HEK293 (cell line): ENCODE data around the gene DCDC1.
A peak's percentile ranks its signal among the peaks of the same experiment; 100 is the strongest.

ENCODE experiments used
- CTCF ChIA-PET: fragments of 350-600 bp; formaldehyde crosslinking; extraction: SDS; loops from one replicate; lab custom pipeline; 2021; ENCODE audit warnings: antibody characterized with exemption; lab: Yijun Ruan, JAX
- POLR2A ChIA-PET: fragments of 300-600 bp; formaldehyde crosslinking; extraction: SDS; loops from one replicate; lab custom pipeline; 2020; ENCODE audit warnings: antibody characterized with exemption, inconsistent platforms; lab: Yijun Ruan, JAX
- H3K27ac ChIP-seq: fragments of 200-500 bp; sonication (Bioruptor generic); 2 replicates; pipeline ENCODE4 v1.5.1; 2014; ENCODE audit warnings: low read depth, low read length, control low read depth, inconsistent platforms; ENCODE audit errors: extremely low read depth
- H3K36me3 ChIP-seq, 2 experiments: fragments of 200-500 bp in 1 of 2; sonication (Bioruptor generic) in 1 of 2; 1 replicate in 1 of 2; 2 replicates in 1 of 2; pipeline ENCODE4 v1.5.1; 2014 to 2017; ENCODE audit warnings: inconsistent platforms in 2 of 2, low read length in 2 of 2; ENCODE audit not compliant: control insufficient read depth in 2 of 2, insufficient read depth in 1 of 2
- H3K4me1 ChIP-seq: fragments of 200-500 bp; sonication (Bioruptor generic); 2 replicates; pipeline ENCODE4 v1.5.1; 2014; ENCODE audit warnings: mild to moderate bottlenecking, low read length, inconsistent platforms; ENCODE audit not compliant: control insufficient read depth, insufficient read depth
- H3K4me3 ChIP-seq: 2 replicates; pipeline ENCODE4 v1.5.1; 2011; ENCODE audit warnings: low read depth, mild to moderate bottlenecking, control low read depth, low read length, moderate library complexity
- H3K9me3 ChIP-seq: fragments of 200-500 bp; sonication (Bioruptor generic); 2 replicates; pipeline ENCODE4 v1.5.1; 2014; ENCODE audit warnings: low read depth, low read length, inconsistent platforms; ENCODE audit not compliant: control insufficient read depth, insufficient read depth
- KLF8 ChIP-seq: fragments of 450-650 bp; formaldehyde crosslinking; IDR thresholded peaks from 2 replicates; pipeline ENCODE4 v1.5.1; 2016; ENCODE audit warnings: missing biosample characterization, missing genetic modification characterization
- MZF1 ChIP-seq: fragments of 450-650 bp; formaldehyde crosslinking; IDR thresholded peaks from 2 replicates; pipeline ENCODE4 v1.5.1; 2017; ENCODE audit warnings: missing biosample characterization, missing genetic modification characterization, borderline replicate concordance
- WT1 ChIP-seq: fragments of 450-650 bp; formaldehyde crosslinking; IDR thresholded peaks from 2 replicates; pipeline ENCODE4 v1.5.1; 2016; ENCODE audit warnings: missing biosample characterization, missing genetic modification characterization
- ZNF354C ChIP-seq: fragments of 450-650 bp; formaldehyde crosslinking; IDR thresholded peaks from 2 replicates; pipeline ENCODE4 v1.5.1; 2016; ENCODE audit warnings: missing biosample characterization, missing genetic modification characterization, low read depth, borderline replicate concordance
- ZNF366 ChIP-seq: fragments of 450-650 bp; formaldehyde crosslinking; conservative IDR thresholded peaks from 2 replicates; pipeline ENCODE4 v1.5.1; 2016; ENCODE audit warnings: missing biosample characterization, missing genetic modification characterization
- ZNF530 ChIP-seq: fragments of 450-650 bp; formaldehyde crosslinking; IDR thresholded peaks from 2 replicates; pipeline ENCODE4 v1.5.1; 2016; ENCODE audit warnings: low read depth, missing biosample characterization, missing genetic modification characterization
- ZNF585B ChIP-seq: fragments of 450-650 bp; formaldehyde crosslinking; IDR thresholded peaks from 2 replicates; pipeline ENCODE4 v1.5.1; 2016; ENCODE audit warnings: missing biosample characterization, missing genetic modification characterization
- TF ChIP-seq, protein P1 (sequence below): fragments of 450-650 bp; formaldehyde crosslinking; IDR thresholded peaks from 2 replicates; pipeline ENCODE4 v1.5.1; 2016; ENCODE audit warnings: missing biosample characterization, missing genetic modification characterization
- TF ChIP-seq, protein P2 (sequence below): fragments of 450-650 bp; IDR thresholded peaks from 2 replicates; pipeline ENCODE4 v1.5.1; 2018; ENCODE audit warnings: missing biosample characterization, missing genetic modification characterization
- TF ChIP-seq, protein P3 (sequence below): fragments of 450-650 bp; formaldehyde crosslinking; IDR thresholded peaks from 2 replicates; pipeline ENCODE4 v1.5.1; 2016; ENCODE audit warnings: missing biosample characterization, missing genetic modification characterization
- TF ChIP-seq, protein P4 (sequence below): fragments of 450-650 bp; formaldehyde crosslinking; conservative IDR thresholded peaks from 2 replicates; pipeline ENCODE4 v1.5.1; 2016; ENCODE audit warnings: low read depth, missing biosample characterization, missing genetic modification characterization

DCDC1 gene

DNA sequence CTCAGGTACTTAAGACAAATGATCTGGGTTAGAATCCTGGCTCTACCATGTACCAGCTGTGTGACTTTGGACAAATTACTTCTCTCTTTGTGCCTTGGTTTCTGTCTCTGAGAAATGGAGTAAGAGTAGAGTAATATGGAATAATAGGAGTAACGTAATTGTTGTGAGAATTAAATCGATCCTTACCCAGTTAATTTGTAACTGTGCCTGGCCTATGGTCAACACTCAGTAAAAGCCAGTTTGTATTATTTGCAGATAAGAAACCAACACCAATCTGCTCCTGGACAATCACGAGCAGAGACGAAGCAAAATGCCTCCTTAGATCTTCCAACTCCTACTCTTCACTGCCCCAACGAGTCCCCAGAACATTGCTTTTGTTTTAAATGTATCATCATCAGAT, 266.7 kb downstream of the DCDC1 start:
- no peaks in the 10 kb centered on the region for H3K9me3 ChIP-seq
- H3K4me3 ChIP-seq, result no peak overlapping the region
- ChIA-PET CTCF (interaction anchor here (0.6 to 0.9 kb wide), 2 partner anchors 11 to 1073 kb away, joined by 3 read pairs; no protein-coding TSS in a partner anchor), POLR2A (no interaction called here)
- TF ChIP-seq MZF1 (tag by site-specific recombination), result no peak
- H3K27ac ChIP-seq, result no peak overlapping the region
- no peaks in the 10 kb centered on the region for H3K36me3 ChIP-seq
- no peaks in the 10 kb centered on the region for H3K4me1 ChIP-seq

DNA sequence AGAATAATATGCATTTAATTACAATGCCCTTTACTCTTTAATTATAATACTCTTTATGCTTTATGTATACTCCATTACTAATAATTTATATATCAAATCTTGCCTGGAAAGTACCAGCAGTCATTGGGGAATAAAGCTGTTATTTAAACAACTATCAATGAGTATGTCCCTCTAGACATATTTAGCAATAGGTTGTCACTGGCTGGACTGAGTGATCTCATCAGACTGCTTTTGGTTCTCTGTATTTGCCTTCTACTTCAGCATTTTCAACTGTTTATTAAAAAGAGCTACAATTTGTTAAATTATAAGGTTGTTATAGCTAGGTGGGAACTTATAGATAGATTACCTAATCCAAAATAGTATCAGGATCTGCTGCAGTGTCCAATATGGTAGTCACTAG, 267.2 kb downstream of the DCDC1 start:
- TF ChIP-seq ZNF585B (tag by site-specific recombination) (no peak), ZNF354C (tag by site-specific recombination) (no peak), WT1 (no peak)
- TF ChIP-seq, protein P1, sequence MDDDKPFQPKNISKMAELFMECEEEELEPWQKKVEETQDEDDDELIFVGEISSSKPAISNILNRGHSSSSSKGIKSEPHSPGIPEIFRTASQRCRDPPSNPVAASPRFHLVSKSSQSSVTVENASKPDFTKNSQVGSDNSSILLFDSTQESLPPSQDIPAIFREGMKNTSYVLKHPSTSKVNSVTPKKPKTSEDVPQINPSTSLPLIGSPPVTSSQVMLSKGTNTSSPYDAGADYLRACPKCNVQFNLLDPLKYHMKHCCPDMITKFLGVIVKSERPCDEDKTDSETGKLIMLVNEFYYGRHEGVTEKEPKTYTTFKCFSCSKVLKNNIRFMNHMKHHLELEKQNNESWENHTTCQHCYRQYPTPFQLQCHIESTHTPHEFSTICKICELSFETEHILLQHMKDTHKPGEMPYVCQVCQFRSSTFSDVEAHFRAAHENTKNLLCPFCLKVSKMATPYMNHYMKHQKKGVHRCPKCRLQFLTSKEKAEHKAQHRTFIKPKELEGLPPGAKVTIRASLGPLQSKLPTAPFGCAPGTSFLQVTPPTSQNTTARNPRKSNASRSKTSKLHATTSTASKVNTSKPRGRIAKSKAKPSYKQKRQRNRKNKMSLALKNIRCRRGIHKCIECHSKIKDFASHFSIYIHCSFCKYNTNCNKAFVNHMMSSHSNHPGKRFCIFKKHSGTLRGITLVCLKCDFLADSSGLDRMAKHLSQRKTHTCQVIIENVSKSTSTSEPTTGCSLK (tag by site-specific recombination), result no peak
- TF ChIP-seq, protein P2, sequence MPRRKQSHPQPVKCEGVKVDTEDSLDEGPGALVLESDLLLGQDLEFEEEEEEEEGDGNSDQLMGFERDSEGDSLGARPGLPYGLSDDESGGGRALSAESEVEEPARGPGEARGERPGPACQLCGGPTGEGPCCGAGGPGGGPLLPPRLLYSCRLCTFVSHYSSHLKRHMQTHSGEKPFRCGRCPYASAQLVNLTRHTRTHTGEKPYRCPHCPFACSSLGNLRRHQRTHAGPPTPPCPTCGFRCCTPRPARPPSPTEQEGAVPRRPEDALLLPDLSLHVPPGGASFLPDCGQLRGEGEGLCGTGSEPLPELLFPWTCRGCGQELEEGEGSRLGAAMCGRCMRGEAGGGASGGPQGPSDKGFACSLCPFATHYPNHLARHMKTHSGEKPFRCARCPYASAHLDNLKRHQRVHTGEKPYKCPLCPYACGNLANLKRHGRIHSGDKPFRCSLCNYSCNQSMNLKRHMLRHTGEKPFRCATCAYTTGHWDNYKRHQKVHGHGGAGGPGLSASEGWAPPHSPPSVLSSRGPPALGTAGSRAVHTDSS, result no peak
- Histone ChIP-seq H3K4me3 (no peak overlapping the region), H3K9me3 (no peaks in the 10 kb centered on the region), H3K36me3 (no peaks in the 10 kb centered on the region), H3K4me1 (no peaks in the 10 kb centered on the region), H3K27ac (no peak overlapping the region)
- POLR2A ChIA-PET, result no interaction called here
- CTCF ChIA-PET, result interaction anchor here (0.6 to 1.1 kb wide), 2 partner anchors 8 to 10 kb away, joined by 3 read pairs; no protein-coding TSS in a partner anchor

DNA sequence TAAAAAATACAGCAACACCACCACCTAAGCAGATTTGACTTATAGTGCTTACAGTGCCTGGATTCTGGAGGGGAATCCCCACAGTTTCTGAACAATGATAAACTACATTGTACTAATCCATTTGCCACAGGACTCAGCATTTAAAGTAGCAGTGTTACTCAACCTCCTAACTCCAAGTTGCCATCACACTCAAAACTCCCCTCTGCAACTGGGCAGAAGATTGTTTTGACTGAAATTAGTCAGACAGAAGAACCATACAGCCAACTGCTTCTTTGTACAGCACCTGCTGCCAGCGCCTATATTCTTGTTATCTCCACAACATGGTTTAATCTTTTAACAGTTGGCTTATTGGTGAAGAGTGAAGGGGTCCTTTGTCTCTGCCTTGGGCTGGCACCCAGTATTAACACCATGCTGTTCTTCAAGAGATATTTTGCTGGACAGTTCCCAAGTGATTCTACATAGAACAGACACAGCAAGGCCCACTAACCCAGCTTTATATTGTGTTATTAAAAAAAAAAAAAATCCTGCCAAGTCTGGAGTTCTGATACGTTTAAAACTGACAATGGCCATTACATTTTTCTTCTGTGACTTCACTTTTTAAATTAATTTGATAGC, 273.2 kb downstream of the DCDC1 start:
- Histone ChIP-seq H3K36me3 (no peaks in the 10 kb centered on the region), H3K9me3 (no peaks in the 10 kb centered on the region), H3K27ac (no peak overlapping the region)
- ChIA-PET POLR2A (no interaction called here), CTCF (interaction anchor here (0.6 to 1.0 kb wide), 3 partner anchors 9 to 976 kb away, joined by 3 to 4 read pairs (median 4); no protein-coding TSS in a partner anchor)
- TF ChIP-seq KLF8 (no peak), ZNF366 (tag by site-specific recombination) (no peak), ZNF530 (tag by site-specific recombination) (no peak)
- TF ChIP-seq, protein P3, sequence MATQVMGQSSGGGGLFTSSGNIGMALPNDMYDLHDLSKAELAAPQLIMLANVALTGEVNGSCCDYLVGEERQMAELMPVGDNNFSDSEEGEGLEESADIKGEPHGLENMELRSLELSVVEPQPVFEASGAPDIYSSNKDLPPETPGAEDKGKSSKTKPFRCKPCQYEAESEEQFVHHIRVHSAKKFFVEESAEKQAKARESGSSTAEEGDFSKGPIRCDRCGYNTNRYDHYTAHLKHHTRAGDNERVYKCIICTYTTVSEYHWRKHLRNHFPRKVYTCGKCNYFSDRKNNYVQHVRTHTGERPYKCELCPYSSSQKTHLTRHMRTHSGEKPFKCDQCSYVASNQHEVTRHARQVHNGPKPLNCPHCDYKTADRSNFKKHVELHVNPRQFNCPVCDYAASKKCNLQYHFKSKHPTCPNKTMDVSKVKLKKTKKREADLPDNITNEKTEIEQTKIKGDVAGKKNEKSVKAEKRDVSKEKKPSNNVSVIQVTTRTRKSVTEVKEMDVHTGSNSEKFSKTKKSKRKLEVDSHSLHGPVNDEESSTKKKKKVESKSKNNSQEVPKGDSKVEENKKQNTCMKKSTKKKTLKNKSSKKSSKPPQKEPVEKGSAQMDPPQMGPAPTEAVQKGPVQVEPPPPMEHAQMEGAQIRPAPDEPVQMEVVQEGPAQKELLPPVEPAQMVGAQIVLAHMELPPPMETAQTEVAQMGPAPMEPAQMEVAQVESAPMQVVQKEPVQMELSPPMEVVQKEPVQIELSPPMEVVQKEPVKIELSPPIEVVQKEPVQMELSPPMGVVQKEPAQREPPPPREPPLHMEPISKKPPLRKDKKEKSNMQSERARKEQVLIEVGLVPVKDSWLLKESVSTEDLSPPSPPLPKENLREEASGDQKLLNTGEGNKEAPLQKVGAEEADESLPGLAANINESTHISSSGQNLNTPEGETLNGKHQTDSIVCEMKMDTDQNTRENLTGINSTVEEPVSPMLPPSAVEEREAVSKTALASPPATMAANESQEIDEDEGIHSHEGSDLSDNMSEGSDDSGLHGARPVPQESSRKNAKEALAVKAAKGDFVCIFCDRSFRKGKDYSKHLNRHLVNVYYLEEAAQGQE (tag by site-specific recombination), result peak; percentile 57
- TF ChIP-seq, protein P4, sequence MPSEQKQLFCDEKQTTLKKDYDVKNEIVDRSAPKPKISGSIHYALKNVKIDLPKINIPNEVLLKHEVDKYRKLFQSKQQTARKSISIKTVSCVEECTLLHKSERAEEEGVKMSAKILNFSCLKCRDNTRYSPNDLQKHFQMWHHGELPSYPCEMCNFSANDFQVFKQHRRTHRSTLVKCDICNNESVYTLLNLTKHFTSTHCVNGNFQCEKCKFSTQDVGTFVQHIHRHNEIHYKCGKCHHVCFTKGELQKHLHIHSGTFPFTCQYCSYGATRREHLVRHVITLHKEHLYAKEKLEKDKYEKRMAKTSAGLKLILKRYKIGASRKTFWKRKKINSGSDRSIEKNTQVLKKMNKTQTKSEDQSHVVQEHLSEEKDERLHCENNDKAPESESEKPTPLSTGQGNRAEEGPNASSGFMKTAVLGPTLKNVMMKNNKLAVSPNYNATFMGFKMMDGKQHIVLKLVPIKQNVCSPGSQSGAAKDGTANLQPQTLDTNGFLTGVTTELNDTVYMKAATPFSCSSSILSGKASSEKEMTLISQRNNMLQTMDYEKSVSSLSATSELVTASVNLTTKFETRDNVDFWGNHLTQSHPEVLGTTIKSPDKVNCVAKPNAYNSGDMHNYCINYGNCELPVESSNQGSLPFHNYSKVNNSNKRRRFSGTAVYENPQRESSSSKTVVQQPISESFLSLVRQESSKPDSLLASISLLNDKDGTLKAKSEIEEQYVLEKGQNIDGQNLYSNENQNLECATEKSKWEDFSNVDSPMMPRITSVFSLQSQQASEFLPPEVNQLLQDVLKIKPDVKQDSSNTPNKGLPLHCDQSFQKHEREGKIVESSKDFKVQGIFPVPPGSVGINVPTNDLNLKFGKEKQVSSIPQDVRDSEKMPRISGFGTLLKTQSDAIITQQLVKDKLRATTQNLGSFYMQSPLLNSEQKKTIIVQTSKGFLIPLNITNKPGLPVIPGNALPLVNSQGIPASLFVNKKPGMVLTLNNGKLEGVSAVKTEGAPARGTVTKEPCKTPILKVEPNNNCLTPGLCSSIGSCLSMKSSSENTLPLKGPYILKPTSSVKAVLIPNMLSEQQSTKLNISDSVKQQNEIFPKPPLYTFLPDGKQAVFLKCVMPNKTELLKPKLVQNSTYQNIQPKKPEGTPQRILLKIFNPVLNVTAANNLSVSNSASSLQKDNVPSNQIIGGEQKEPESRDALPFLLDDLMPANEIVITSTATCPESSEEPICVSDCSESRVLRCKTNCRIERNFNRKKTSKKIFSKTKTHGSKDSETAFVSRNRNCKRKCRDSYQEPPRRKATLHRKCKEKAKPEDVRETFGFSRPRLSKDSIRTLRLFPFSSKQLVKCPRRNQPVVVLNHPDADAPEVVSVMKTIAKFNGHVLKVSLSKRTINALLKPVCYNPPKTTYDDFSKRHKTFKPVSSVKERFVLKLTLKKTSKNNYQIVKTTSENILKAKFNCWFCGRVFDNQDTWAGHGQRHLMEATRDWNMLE (tag by site-specific recombination), result no peak
- TF ChIP-seq, all 188 proteins: peak for 1
- no peak overlapping the region for H3K4me3 ChIP-seq
- H3K4me1 ChIP-seq, result no peaks in the 10 kb centered on the region
